OCI-LY1 (cell line): ENCODE results near the gene DGKD.

Source experiments
- H2AFZ ChIP-seq: fragments of 200-600 bp; sonication (generic), shearing (Covaris generic); 2 replicates; pipeline ENCODE4 v1.6.0; 2014; ENCODE audit warnings: antibody characterized with exemption, mild to moderate bottlenecking, low read length
- H3F3A ChIP-seq: fragments of 200-600 bp; sonication (generic), shearing (Covaris generic); 2 replicates; pipeline ENCODE4 v1.6.0; 2014; ENCODE audit warnings: mild to moderate bottlenecking, antibody characterized with exemption, low read length, moderate library complexity; ENCODE audit not compliant: insufficient read depth
- H3K27ac ChIP-seq: fragments of 200-600 bp; sonication (generic); 2 replicates; pipeline ENCODE4 v1.5.1; 2014; ENCODE audit warnings: low read length, mixed run types, mild to moderate bottlenecking, low read depth; ENCODE audit not compliant: poor library complexity, severe bottlenecking
- H3K27me3 ChIP-seq: fragments of 200-600 bp; sonication (generic); 2 replicates; pipeline ENCODE4 v1.6.0; 2014; ENCODE audit warnings: antibody characterized with exemption, mild to moderate bottlenecking, low read length, moderate library complexity; ENCODE audit not compliant: insufficient read depth
- H3K36me3 ChIP-seq: fragments of 200-600 bp; sonication (generic); 2 replicates; pipeline ENCODE4 v1.6.1; 2014; ENCODE audit warnings: mild to moderate bottlenecking, antibody characterized with exemption, low read length, moderate library complexity, mixed read lengths; ENCODE audit not compliant: insufficient read depth
- H3K4me1 ChIP-seq: fragments of 200-600 bp; sonication (generic); 2 replicates; pipeline ENCODE4 v1.5.1; 2014; ENCODE audit warnings: mild to moderate bottlenecking, low read length, moderate library complexity; ENCODE audit not compliant: insufficient read depth, severe bottlenecking
- H3K4me2 ChIP-seq: fragments of 200-600 bp; sonication (generic), shearing (Covaris generic); 2 replicates; pipeline ENCODE4 v1.6.1; 2014; ENCODE audit warnings: low read length
- H3K4me3 ChIP-seq: fragments of 200-600 bp; sonication (generic); 2 replicates; pipeline ENCODE4 v1.5.1; 2014; ENCODE audit warnings: low read length, low read depth, mild to moderate bottlenecking, mixed read lengths; ENCODE audit not compliant: poor library complexity, severe bottlenecking
- H3K79me2 ChIP-seq: fragments of 200-600 bp; shearing (Covaris generic); 2 replicates; pipeline ENCODE4 v1.6.1; 2016; ENCODE audit warnings: mixed run types, low read length, mixed read lengths; ENCODE audit not compliant: insufficient read depth
- H3K9ac ChIP-seq: fragments of 200-600 bp; sonication (generic), shearing (Covaris generic); 2 replicates; pipeline ENCODE4 v1.6.1; 2014; ENCODE audit warnings: mild to moderate bottlenecking, low read length, mixed read lengths
- H3K9me2 ChIP-seq: fragments of 200-600 bp; sonication (generic), shearing (Covaris generic); 2 replicates; pipeline ENCODE4 v1.6.1; 2014; ENCODE audit warnings: low read depth, mild to moderate bottlenecking, low read length, mixed read lengths
- H3K9me3 ChIP-seq: fragments of 200-600 bp; shearing (Covaris generic); 2 replicates; pipeline ENCODE4 v1.6.1; 2014; ENCODE audit warnings: low read length, mixed read lengths
- H4K20me1 ChIP-seq: fragments of 200-600 bp; sonication (generic), shearing (Covaris generic); 2 replicates; pipeline ENCODE4 v1.6.0; 2016; ENCODE audit warnings: mild to moderate bottlenecking, low read length; ENCODE audit not compliant: insufficient read depth
- EZH2 ChIP-seq: fragments of 200-600 bp; sonication (generic), shearing (Covaris generic); IDR thresholded peaks from 2 replicates; pipeline ENCODE4 v1.8.0; 2017; ENCODE audit warnings: borderline replicate concordance, mixed run types, mild to moderate bottlenecking, antibody characterized with exemption, low read length, moderate library complexity, mixed read lengths
- TF ChIP-seq, protein P1 (sequence below): fragments of 200-600 bp; sonication (generic), shearing (Covaris generic); IDR thresholded peaks from 2 replicates; pipeline ENCODE4 v1.5.1; 2017; ENCODE audit warnings: mild to moderate bottlenecking, antibody characterized with exemption, low read length, moderate library complexity, mixed read lengths

Gene DGKD

DNA sequence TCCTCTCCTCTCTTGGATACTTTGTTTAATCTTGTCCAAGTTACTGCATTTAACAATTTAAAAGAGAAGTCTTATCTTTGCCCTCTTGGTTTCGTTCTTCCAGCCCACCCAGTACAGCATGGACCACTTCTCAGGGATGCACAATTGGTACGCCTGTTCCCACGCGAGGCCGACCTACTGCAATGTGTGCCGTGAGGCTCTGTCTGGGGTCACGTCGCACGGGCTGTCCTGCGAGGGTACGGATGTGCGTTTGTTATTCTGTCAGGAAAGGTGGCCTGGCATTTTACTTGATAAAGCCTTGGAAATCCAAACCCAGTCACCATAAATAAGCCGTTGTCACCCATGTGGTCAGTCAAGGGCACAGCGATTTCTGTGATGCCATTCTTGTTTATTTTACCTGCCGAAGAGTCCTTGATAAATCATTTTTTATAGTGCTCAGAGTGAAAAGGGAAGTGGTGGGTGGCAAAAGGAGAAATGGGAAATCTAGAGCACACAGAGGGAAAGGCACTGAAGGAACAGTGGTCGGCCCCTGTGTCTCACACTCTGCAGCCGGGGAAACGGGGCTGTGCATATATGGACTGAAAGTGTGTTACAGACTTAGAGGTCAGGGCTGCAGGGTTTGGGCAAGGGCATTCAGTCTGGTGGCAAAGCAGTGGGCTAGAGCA lies 80.5 kb downstream of the DGKD start:
- Histone ChIP-seq H2AFZ (no peak overlapping the region), H3K4me2 (no peak overlapping the region), H3F3A (no peaks in the 10 kb centered on the region), H3K27me3 (no peaks in the 10 kb centered on the region), H3K9me3 (no peaks in the 10 kb centered on the region), H3K27ac (no peak overlapping the region), H4K20me1 (no peaks in the 10 kb centered on the region), H3K36me3 (no peaks in the 10 kb centered on the region; the same call in 1 of the 2 replicates), H3K4me3 (no peak overlapping the region), H3K9me2 (no peaks in the 10 kb centered on the region), H3K4me1 (no peaks in the 10 kb centered on the region), H3K79me2 (no peaks in the 10 kb centered on the region), H3K9ac (no peak overlapping the region)
- TF ChIP-seq, protein P1, sequence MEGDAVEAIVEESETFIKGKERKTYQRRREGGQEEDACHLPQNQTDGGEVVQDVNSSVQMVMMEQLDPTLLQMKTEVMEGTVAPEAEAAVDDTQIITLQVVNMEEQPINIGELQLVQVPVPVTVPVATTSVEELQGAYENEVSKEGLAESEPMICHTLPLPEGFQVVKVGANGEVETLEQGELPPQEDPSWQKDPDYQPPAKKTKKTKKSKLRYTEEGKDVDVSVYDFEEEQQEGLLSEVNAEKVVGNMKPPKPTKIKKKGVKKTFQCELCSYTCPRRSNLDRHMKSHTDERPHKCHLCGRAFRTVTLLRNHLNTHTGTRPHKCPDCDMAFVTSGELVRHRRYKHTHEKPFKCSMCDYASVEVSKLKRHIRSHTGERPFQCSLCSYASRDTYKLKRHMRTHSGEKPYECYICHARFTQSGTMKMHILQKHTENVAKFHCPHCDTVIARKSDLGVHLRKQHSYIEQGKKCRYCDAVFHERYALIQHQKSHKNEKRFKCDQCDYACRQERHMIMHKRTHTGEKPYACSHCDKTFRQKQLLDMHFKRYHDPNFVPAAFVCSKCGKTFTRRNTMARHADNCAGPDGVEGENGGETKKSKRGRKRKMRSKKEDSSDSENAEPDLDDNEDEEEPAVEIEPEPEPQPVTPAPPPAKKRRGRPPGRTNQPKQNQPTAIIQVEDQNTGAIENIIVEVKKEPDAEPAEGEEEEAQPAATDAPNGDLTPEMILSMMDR, result no peak
- TF ChIP-seq EZH2, result no peak

DNA sequence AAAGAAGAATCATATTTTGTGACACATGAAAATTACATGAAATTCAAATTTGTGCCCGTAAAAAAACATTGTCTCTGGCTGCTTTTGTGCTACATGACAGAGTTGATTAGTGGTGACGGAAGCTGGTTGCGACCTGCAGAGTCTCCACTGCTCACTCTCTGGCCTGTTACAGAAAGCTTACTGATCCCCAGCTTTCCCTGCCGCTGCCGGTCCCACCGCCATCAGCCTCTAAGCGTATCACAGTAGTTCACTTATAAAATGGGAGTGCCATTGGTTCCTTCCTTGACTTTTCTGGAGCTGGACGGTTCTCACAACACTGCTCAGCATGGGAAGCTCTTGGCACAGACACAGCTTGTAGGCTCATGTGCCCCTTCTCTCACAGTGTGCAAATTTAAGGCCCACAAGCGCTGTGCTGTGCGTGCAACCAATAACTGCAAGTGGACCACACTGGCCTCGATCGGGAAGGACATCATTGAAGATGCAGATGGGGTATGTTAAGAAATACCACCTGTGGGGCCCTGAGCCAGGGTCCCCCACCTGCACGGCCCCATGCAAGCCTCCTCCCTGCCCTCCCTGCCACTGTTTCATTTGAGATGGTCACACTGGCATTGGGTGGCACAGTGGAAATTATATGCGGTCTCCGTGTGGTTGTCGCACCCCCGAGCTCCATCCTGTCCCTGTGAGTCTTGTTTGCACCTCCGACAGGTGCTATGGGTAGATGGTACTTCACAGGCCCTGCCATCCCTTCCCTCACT lies 81.3 kb downstream of the DGKD start:
- Histone ChIP-seq H3K4me2 (no peak overlapping the region), H3K36me3 (no peaks in the 10 kb centered on the region; the same call in 1 of the 2 replicates), H3K9me3 (no peaks in the 10 kb centered on the region), H3K9me2 (no peaks in the 10 kb centered on the region), H4K20me1 (no peaks in the 10 kb centered on the region), H3K9ac (no peak overlapping the region), H3K79me2 (no peaks in the 10 kb centered on the region), H3F3A (no peaks in the 10 kb centered on the region), H3K27ac (no peak overlapping the region), H3K4me1 (no peaks in the 10 kb centered on the region), H3K4me3 (no peak overlapping the region), H2AFZ (no peak overlapping the region), H3K27me3 (no peaks in the 10 kb centered on the region)
- TF ChIP-seq, protein P1, result no peak
- no peak for TF ChIP-seq EZH2

DNA sequence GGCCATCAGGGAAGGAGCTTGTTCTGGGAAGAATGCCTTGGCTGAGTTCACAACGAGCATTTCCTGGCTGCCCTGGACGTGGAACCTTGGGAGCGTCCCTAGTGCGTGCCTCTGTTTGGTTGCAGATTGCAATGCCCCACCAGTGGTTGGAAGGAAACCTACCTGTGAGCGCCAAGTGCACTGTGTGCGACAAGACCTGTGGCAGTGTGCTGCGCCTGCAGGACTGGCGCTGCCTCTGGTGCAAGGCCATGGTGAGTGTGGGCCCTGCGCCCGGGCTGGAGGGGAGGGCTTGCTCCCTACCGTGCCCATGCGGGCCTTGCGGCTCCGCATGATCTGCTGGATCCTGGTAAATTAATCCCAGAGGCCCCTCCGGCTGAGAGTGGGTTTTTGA lies 81.9 kb downstream of the DGKD start:
- no peak overlapping the region for H2AFZ ChIP-seq
- H4K20me1 ChIP-seq, result no peaks in the 10 kb centered on the region
- H3F3A ChIP-seq, result no peaks in the 10 kb centered on the region
- H3K79me2 ChIP-seq, result no peaks in the 10 kb centered on the region
- H3K9me3 ChIP-seq, result no peaks in the 10 kb centered on the region
- H3K4me2 ChIP-seq, result no peak overlapping the region
- no peaks in the 10 kb centered on the region for H3K9me2 ChIP-seq
- no peak for TF ChIP-seq EZH2
- TF ChIP-seq, protein P1, result no peak
- H3K4me3 ChIP-seq, result no peak overlapping the region
- no peaks in the 10 kb centered on the region for H3K27me3 ChIP-seq
- no peaks in the 10 kb centered on the region; the same call in 1 of the 2 replicates for H3K36me3 ChIP-seq
- no peaks in the 10 kb centered on the region for H3K4me1 ChIP-seq
- no peak overlapping the region for H3K27ac ChIP-seq
- no peak overlapping the region for H3K9ac ChIP-seq
